SK-N-SH (cell line): ENCODE results near the gene GNG11. TPM values are rescaled to one million over a fixed set of nuclear protein-coding genes. Genes with fewer than 3 reads are reported as not detected.

Experiments used
- CTCF ChIA-PET: fragments of 300-600, 350-600 bp; formaldehyde crosslinking; extraction: SDS; loops from one replicate; lab custom pipeline; 2021; lab: Yijun Ruan, JAX
- POLR2A ChIA-PET: fragments of 350-600 bp; sonication (Branson Sonifier 250); formaldehyde crosslinking; extraction: SDS; loops from one replicate; lab custom pipeline; 2020; ENCODE audit warnings: antibody characterized with exemption, inconsistent platforms; lab: Yijun Ruan, JAX
- DNase-seq: peaks from one replicate; pipeline ENCODE4 v3.0.0; 2012
- H2AFZ ChIP-seq: fragments of 200-600 bp; sonication (generic); 2 replicates; pipeline ENCODE4 v1.8.1; 2016; ENCODE audit warnings: antibody characterized with exemption, mild to moderate bottlenecking, low read depth
- H3F3A ChIP-seq: fragments of 200-600 bp; sonication (generic); replicated peaks from 2 replicates; pipeline ENCODE3; 2016; ENCODE audit warnings: antibody characterized with exemption, mild to moderate bottlenecking; ENCODE audit not compliant: insufficient read depth
- H3K27ac ChIP-seq, 2 experiments: fragments of 200-500 bp in 1 of 2; fragments of 200-600 bp in 1 of 2; sonication (Bioruptor generic) in 1 of 2; sonication (generic), shearing (Covaris generic) in 1 of 2; 2 replicates each; pipeline versions ENCODE4 v1.5.1 to v1.6.1; 2014 to 2016; ENCODE audit warnings: low read depth in 2 of 2, inconsistent platforms in 1 of 2, low read length in 1 of 2, mild to moderate bottlenecking in 1 of 2, mixed read lengths in 1 of 2
- H3K27me3 ChIP-seq: fragments of 200-600 bp; sonication (generic), shearing (Covaris generic); 2 replicates; pipeline ENCODE4 v1.6.1; 2016; ENCODE audit warnings: mixed run types; ENCODE audit not compliant: insufficient read depth
- H3K36me3 ChIP-seq, 2 experiments: fragments of 200-500 bp in 1 of 2; fragments of 200-600 bp in 1 of 2; sonication (Bioruptor generic) in 1 of 2; sonication (generic) in 1 of 2; replicated peaks in 1 of 2; 2 replicates each; pipeline versions ENCODE3 to v1.5.1; 2014 to 2016; ENCODE audit warnings: low read length in 1 of 2, mild to moderate bottlenecking in 1 of 2; ENCODE audit not compliant: insufficient read depth in 2 of 2, control insufficient read depth in 1 of 2
- H3K4me1 ChIP-seq, 2 experiments: fragments of 200-500 bp in 1 of 2; fragments of 200-600 bp in 1 of 2; sonication (Bioruptor generic) in 1 of 2; sonication (generic), shearing (Covaris generic) in 1 of 2; 2 replicates each; pipeline versions ENCODE4 v1.5.1 to v1.6.1; 2014 to 2016; ENCODE audit warnings: low read depth in 1 of 2, low read length in 1 of 2, mixed run types in 1 of 2; ENCODE audit not compliant: insufficient read depth in 2 of 2, control insufficient read depth in 1 of 2
- H3K4me2 ChIP-seq: fragments of 200-600 bp; sonication (generic), shearing (Covaris generic); 2 replicates; pipeline ENCODE4 v1.6.1; 2017; ENCODE audit warnings: mixed run types
- H3K4me3 ChIP-seq, 2 experiments: fragments of 200-500 bp in 1 of 2; fragments of 200-600 bp in 1 of 2; sonication (Bioruptor generic) in 1 of 2; sonication (generic), shearing (Covaris generic) in 1 of 2; 2 replicates each; pipeline versions ENCODE4 v1.5.1 to v1.8.1; 2014 to 2016; ENCODE audit warnings: low read depth in 2 of 2, inconsistent platforms in 1 of 2, low read length in 1 of 2, mild to moderate bottlenecking in 1 of 2, mixed read lengths in 1 of 2, moderate library complexity in 1 of 2
- H3K79me2 ChIP-seq: fragments of 200-600 bp; sonication (generic); 2 replicates; pipeline ENCODE4 v1.8.1; 2017; ENCODE audit warnings: mild to moderate bottlenecking; ENCODE audit not compliant: insufficient read depth
- H3K9ac ChIP-seq: fragments of 200-600 bp; sonication (generic); 2 replicates; pipeline ENCODE4 v1.6.1; 2017; ENCODE audit warnings: mixed run types
- H3K9me2 ChIP-seq: fragments of 200-600 bp; sonication (generic); 2 replicates; pipeline ENCODE4 v1.6.1; 2017; ENCODE audit warnings: mixed run types
- H3K9me3 ChIP-seq: fragments of 200-600 bp; sonication (generic); 2 replicates; pipeline ENCODE4 v1.6.1; 2017; ENCODE audit warnings: mixed run types, mild to moderate bottlenecking, moderate library complexity
- H4K20me1 ChIP-seq: fragments of 200-600 bp; sonication (generic); 2 replicates; pipeline ENCODE4 v1.6.1; 2017; ENCODE audit warnings: mild to moderate bottlenecking, mixed run types; ENCODE audit not compliant: insufficient read depth
- CHD2 ChIP-seq: fragments of 150-350 bp; IDR thresholded peaks from 2 replicates; pipeline ENCODE4 v1.6.1; 2018; ENCODE audit warnings: low read length; ENCODE audit not compliant: partially characterized antibody
- ELF1 ChIP-seq: IDR thresholded peaks from 2 replicates; pipeline ENCODE4 v1.4.0; 2012
- FOXM1 ChIP-seq: IDR thresholded peaks from 2 replicates; pipeline ENCODE4 v1.4.0; 2012; ENCODE audit warnings: low read depth, mild to moderate bottlenecking
- JUND ChIP-seq: IDR thresholded peaks from 2 replicates; pipeline ENCODE4 v1.4.0; 2012
- MXI1 ChIP-seq: IDR thresholded peaks from 2 replicates; pipeline ENCODE4 v1.6.1; 2012; ENCODE audit warnings: mild to moderate bottlenecking, low read depth, low read length, improper control_type of control experiment
- NFIC ChIP-seq: IDR thresholded peaks from 2 replicates; pipeline ENCODE4 v1.4.0; 2012; ENCODE audit warnings: borderline replicate concordance
- NRF1 ChIP-seq: IDR thresholded peaks from 2 replicates; pipeline ENCODE4 v1.6.1; 2012; ENCODE audit warnings: low read depth, mild to moderate bottlenecking, low read length
- RAD21 ChIP-seq: IDR thresholded peaks from 2 replicates; pipeline ENCODE4 v1.6.1; 2012; ENCODE audit warnings: mild to moderate bottlenecking, low read length
- TCF12 ChIP-seq: IDR thresholded peaks from 2 replicates; pipeline ENCODE4 v1.4.0; 2012
- TEAD4 ChIP-seq: IDR thresholded peaks from 2 replicates; pipeline ENCODE4 v1.4.0; 2012; ENCODE audit warnings: mild to moderate bottlenecking, borderline replicate concordance; ENCODE audit not compliant: insufficient read depth
- WGBS: methylation state at CpG from one replicate; pipeline ENCODE4 v1.1.6; 2017; ENCODE audit warnings: low lambda C conversion rate; 5-methylcytosine and 5-hydroxymethylcytosine counted together
- polyA plus RNA-seq, 3 experiments: library from polyadenylated mRNA; depleted of rRNA; stranded (reverse); fragments of >200 nt; gene quantifications; 2 replicates each; pipeline ENCODE4 v1.2.3, GENCODE V29; 2012
- TF ChIP-seq, protein P1 (sequence below): IDR thresholded peaks from 2 replicates; pipeline ENCODE4 v1.4.0; 2012; ENCODE audit warnings: low read depth
- TF ChIP-seq, protein P2 (sequence below): IDR thresholded peaks from 2 replicates; pipeline ENCODE4 v1.4.0; 2012; ENCODE audit warnings: low read depth, borderline replicate concordance
- TF ChIP-seq, protein P3 (sequence below): IDR thresholded peaks from 2 replicates; pipeline ENCODE4 v1.4.0; 2012; ENCODE audit warnings: low read depth, borderline replicate concordance
- TF ChIP-seq, protein P4 (sequence below): fragments of 150-350 bp; IDR thresholded peaks from 2 replicates; pipeline ENCODE4 v1.6.1; 2016; ENCODE audit warnings: mild to moderate bottlenecking, low read depth, low read length

The GNG11 gene
- polyA plus RNA-seq, 1 of the 3 experiments (the other 2 are of a cell fraction), result 11.5 TPM

DNA sequence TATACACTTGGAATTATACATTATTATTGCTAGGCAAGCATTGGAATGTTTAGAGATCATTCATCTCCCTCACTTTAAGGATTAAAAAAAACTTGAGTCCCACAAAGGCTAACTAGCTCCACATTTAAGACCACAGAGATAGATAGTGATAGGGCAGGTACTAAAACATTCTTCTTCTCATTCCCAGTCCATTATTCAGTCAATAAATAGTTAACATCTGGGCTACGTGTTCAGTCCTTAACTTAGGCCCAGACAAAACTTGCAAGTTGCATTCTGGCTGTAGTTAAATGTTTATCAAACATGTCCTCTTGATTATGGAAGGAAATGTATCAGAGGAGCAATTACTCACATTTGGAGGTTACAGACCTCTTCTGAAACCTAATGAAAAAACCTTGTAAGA lies 2.4 kb downstream of the GNG11 start:
- no peak for TF ChIP-seq CHD2
- peak; percentile 38; the same call in 1 of the 2 replicates for TF ChIP-seq MXI1
- peak; percentile 4; the same call in 1 of the 2 replicates for TF ChIP-seq TCF12
- H3K4me1 ChIP-seq, result peaks cover 14 to 25% of the 10 kb centered on the region in 2 experiments; a peak in 3 of 4 replicates
- H3K4me3 ChIP-seq, result peak overlapping the region; percentile 69 to 79
- H3K9me3 ChIP-seq, result no peaks in the 10 kb centered on the region
- no peaks in the 10 kb centered on the region for H4K20me1 ChIP-seq
- H3K9me2 ChIP-seq, result no peaks in the 10 kb centered on the region
- H3K27me3 ChIP-seq, result no peaks in the 10 kb centered on the region
- ChIA-PET CTCF (interaction anchor here (1.3 to 1.4 kb wide), 2 partner anchors 9 to 164 kb away, joined by 3 to 4 read pairs; no protein-coding TSS in a partner anchor), POLR2A (no interaction called here)
- H2AFZ ChIP-seq, result peak overlapping the region; percentile 3; the same call in 1 of the 2 replicates
- DNase-seq, result no peak
- H3F3A ChIP-seq, result peaks cover 8% of the 10 kb centered on the region
- peaks cover 30% of the 10 kb centered on the region for H3K79me2 ChIP-seq
- H3K4me2 ChIP-seq, result peak overlapping the region; percentile 73
- H3K9ac ChIP-seq, result no peak overlapping the region; the same call in 1 of the 2 replicates
- H3K27ac ChIP-seq, result peak overlapping the region; percentile 78 to 98; a peak in 3 of 4 replicates
- peaks cover 13 to 23% of the 10 kb centered on the region in 2 experiments for H3K36me3 ChIP-seq
- WGBS, result 29% methylated on average over 1 of the region's 1 CpG

DNA sequence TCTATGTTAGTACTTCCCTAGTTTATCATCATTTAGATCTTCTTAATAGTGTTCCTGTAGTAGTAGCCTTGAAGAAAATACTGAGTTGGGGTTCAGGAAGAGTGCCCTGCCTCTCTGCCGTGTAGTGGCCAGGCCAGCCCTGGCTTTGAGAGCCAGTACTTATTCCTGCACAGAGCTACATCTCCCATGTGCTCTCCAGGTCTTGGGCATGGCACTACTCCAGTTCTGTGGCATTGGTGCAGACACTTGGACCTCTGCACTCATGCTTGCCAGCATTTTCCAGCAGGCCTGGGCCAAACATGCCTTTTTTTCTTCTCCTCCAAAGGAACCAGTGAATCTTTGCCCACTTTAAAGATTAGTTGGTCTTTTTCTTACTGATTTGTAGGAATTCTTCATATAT lies 5.3 kb downstream of the GNG11 start:
- H3K79me2 ChIP-seq, result peaks cover 30% of the 10 kb centered on the region
- peaks cover 13 to 23% of the 10 kb centered on the region in 2 experiments for H3K36me3 ChIP-seq
- H4K20me1 ChIP-seq, result no peaks in the 10 kb centered on the region
- no peak overlapping the region for H3K4me2 ChIP-seq
- DNase-seq, result no peak
- no peaks in the 10 kb centered on the region for H3K9me3 ChIP-seq
- WGBS, result 27% methylated on average over 1 of the region's 1 CpG
- peaks cover 9 to 11% of the 10 kb centered on the region in 2 experiments; a peak in 3 of 4 replicates for H3K4me1 ChIP-seq
- H3K27me3 ChIP-seq, result no peaks in the 10 kb centered on the region
- H3K9ac ChIP-seq, result no peak overlapping the region
- H3K9me2 ChIP-seq, result no peaks in the 10 kb centered on the region
- ChIA-PET POLR2A (no interaction called here), CTCF (no interaction called here)
- no peak overlapping the region for H3K27ac ChIP-seq
- H2AFZ ChIP-seq, result no peak overlapping the region
- H3K4me3 ChIP-seq, result no peak overlapping the region
- peaks cover 4% of the 10 kb centered on the region for H3F3A ChIP-seq
- TF ChIP-seq JUND, result no peak
- TF ChIP-seq, protein P1, sequence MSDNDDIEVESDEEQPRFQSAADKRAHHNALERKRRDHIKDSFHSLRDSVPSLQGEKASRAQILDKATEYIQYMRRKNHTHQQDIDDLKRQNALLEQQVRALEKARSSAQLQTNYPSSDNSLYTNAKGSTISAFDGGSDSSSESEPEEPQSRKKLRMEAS, result no peak
- TF ChIP-seq, protein P2, sequence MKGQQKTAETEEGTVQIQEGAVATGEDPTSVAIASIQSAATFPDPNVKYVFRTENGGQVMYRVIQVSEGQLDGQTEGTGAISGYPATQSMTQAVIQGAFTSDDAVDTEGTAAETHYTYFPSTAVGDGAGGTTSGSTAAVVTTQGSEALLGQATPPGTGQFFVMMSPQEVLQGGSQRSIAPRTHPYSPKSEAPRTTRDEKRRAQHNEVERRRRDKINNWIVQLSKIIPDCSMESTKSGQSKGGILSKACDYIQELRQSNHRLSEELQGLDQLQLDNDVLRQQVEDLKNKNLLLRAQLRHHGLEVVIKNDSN, result no peak
- TF ChIP-seq, protein P3, sequence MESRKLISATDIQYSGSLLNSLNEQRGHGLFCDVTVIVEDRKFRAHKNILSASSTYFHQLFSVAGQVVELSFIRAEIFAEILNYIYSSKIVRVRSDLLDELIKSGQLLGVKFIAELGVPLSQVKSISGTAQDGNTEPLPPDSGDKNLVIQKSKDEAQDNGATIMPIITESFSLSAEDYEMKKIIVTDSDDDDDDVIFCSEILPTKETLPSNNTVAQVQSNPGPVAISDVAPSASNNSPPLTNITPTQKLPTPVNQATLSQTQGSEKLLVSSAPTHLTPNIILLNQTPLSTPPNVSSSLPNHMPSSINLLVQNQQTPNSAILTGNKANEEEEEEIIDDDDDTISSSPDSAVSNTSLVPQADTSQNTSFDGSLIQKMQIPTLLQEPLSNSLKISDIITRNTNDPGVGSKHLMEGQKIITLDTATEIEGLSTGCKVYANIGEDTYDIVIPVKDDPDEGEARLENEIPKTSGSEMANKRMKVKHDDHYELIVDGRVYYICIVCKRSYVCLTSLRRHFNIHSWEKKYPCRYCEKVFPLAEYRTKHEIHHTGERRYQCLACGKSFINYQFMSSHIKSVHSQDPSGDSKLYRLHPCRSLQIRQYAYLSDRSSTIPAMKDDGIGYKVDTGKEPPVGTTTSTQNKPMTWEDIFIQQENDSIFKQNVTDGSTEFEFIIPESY, result no peak
- TF ChIP-seq NRF1, result no peak
- TF ChIP-seq, protein P4, sequence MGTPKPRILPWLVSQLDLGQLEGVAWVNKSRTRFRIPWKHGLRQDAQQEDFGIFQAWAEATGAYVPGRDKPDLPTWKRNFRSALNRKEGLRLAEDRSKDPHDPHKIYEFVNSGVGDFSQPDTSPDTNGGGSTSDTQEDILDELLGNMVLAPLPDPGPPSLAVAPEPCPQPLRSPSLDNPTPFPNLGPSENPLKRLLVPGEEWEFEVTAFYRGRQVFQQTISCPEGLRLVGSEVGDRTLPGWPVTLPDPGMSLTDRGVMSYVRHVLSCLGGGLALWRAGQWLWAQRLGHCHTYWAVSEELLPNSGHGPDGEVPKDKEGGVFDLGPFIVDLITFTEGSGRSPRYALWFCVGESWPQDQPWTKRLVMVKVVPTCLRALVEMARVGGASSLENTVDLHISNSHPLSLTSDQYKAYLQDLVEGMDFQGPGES, result no peak
- TF ChIP-seq NFIC, result no peak
- TF ChIP-seq RAD21, result no peak
- no peak for TF ChIP-seq FOXM1
- TF ChIP-seq ELF1, result no peak
- no peak for TF ChIP-seq TEAD4
